HepG2 (cell line): Measurements from ENCODE around the gene STK32B. TPM values are rescaled to one million over a fixed set of nuclear protein-coding genes. Genes with fewer than 3 reads are reported as not detected.

Experiments
- ATAC-seq: fragments of 200-7000 bp; cut with Tn5 transposase; 3 replicates; pipeline ENCODE4 v1.9.1; 2020; ENCODE audit warnings: mild to moderate bottlenecking, moderate library complexity
- BruUV-seq: library from RNA; stranded (reverse); fragments of 400-500 nt; replicated peaks from 2 replicates; lab custom pipeline; 2021; lab: Mats Ljungman, UMichigan
- CTCF ChIA-PET: fragments of 300-600 bp; formaldehyde crosslinking; extraction: SDS; loops from one replicate; lab custom pipeline; 2021; ENCODE audit warnings: low total read pairs, inconsistent platforms, low intra/inter-chr PET ratio; lab: Yijun Ruan, JAX
- POLR2A ChIA-PET: fragments of 350-600 bp; sonication (Branson Sonifier 250); formaldehyde crosslinking; loops from one replicate; lab custom pipeline; 2020; ENCODE audit warnings: antibody characterized with exemption, inconsistent platforms; lab: Yijun Ruan, JAX
- DNase-seq: peaks from one replicate; pipeline ENCODE4 v3.0.0-alpha.2; 2015; ENCODE audit warnings: low spot score
- FAIRE-seq: peaks from 3 replicates; lab custom pipeline; 2011; peaks lifted over from hg19 to GRCh38; lab: Jason Lieb, UNC
- H2AFZ ChIP-seq: one replicate; pipeline ENCODE4 v1.6.1; 2011; ENCODE audit warnings: low read length, inconsistent platforms
- H3K27ac ChIP-seq: fragments of 300-600 bp; 3 replicates; pipeline ENCODE4 v1.8.0; 2011; ENCODE audit warnings: mixed run types, mild to moderate bottlenecking, mixed read lengths, low read length, inconsistent platforms; ENCODE audit not compliant: insufficient read depth; ENCODE audit errors: extremely low read length
- H3K27me3 ChIP-seq, 2 experiments: fragments of 200-600 bp in 1 of 2; 2 replicates in 1 of 2; 3 replicates in 1 of 2; pipeline versions ENCODE4 v1.6.0 to v1.8.0; 2011; ENCODE audit warnings: low read length in 2 of 2, mild to moderate bottlenecking in 2 of 2, moderate library complexity in 2 of 2, inconsistent platforms in 1 of 2; ENCODE audit not compliant: insufficient read depth in 2 of 2, control insufficient read depth in 1 of 2
- H3K36me3 ChIP-seq, 2 experiments: fragments of 200-600 bp in 1 of 2; replicated peaks in 1 of 2; 2 replicates in 1 of 2; 3 replicates in 1 of 2; pipeline versions ENCODE4 v1.5.1 to v1.8.0; 2011; ENCODE audit warnings: low read length in 2 of 2, inconsistent platforms in 1 of 2; ENCODE audit not compliant: insufficient read depth in 2 of 2, control insufficient read depth in 1 of 2
- H3K4me1 ChIP-seq: 2 replicates; pipeline ENCODE4 v1.5.1; 2012; ENCODE audit warnings: low read length, inconsistent platforms; ENCODE audit not compliant: insufficient read depth
- H3K4me2 ChIP-seq: 2 replicates; pipeline ENCODE4 v1.6.0; 2011; ENCODE audit warnings: low read depth, low read length, inconsistent platforms
- H3K4me3 ChIP-seq, 3 experiments: fragments of 200-600 bp in 1 of 3; sonication (generic), shearing (Covaris generic) in 1 of 3; replicated peaks in 1 of 3; 2 replicates each; pipeline ENCODE4 v1.5.1; 2011 to 2016; ENCODE audit warnings: low read length in 3 of 3, inconsistent platforms in 2 of 3, low read depth in 2 of 3, mild to moderate bottlenecking in 2 of 3, control low read depth in 1 of 3, mixed read lengths in 1 of 3; ENCODE audit not compliant: insufficient read depth in 1 of 3
- H3K79me2 ChIP-seq: one replicate; pipeline ENCODE4 v1.6.1; 2011; ENCODE audit warnings: low read length, inconsistent platforms; ENCODE audit not compliant: insufficient read depth
- H3K9ac ChIP-seq: 2 replicates; pipeline ENCODE4 v1.6.0; 2011; ENCODE audit warnings: mild to moderate bottlenecking, low read depth, low read length, inconsistent platforms; ENCODE audit not compliant: insufficient read depth
- H3K9me3 ChIP-seq: 2 replicates; pipeline ENCODE4 v1.5.1; 2012; ENCODE audit warnings: mild to moderate bottlenecking, low read length
- H4K20me1 ChIP-seq: 2 replicates; pipeline ENCODE4 v1.6.0; 2011; ENCODE audit warnings: inconsistent platforms, mild to moderate bottlenecking, low read length, moderate library complexity; ENCODE audit not compliant: insufficient read depth
- CBX1 ChIP-seq: IDR thresholded peaks from one replicate; pipeline ENCODE4 v1.6.1; 2016; ENCODE audit warnings: antibody characterized with exemption, low read depth
- EP300 ChIP-seq, 3 experiments: sonication (generic) in 1 of 3; formaldehyde crosslinking in 1 of 3; IDR thresholded peaks; 2 replicates each; pipeline versions ENCODE4 v1.5.1 to v1.6.1; 2011 to 2020; ENCODE audit warnings: low read depth in 2 of 3, low read length in 2 of 3, borderline replicate concordance in 1 of 3, improper control_type of control experiment in 1 of 3, mild to moderate bottlenecking in 1 of 3, missing genetic modification reagents in 1 of 3, moderate library complexity in 1 of 3
- FOSL1 ChIP-seq: sonication (generic); formaldehyde crosslinking; IDR thresholded peaks from 2 replicates; pipeline ENCODE4 v1.9.0; 2021; ENCODE audit warnings: missing genetic modification reagents, borderline replicate concordance
- KMT2A ChIP-seq: sonication (generic); formaldehyde crosslinking; IDR thresholded peaks from 2 replicates; pipeline ENCODE4 v1.4.0; 2020; ENCODE audit warnings: missing genetic modification reagents
- MYNN ChIP-seq: sonication (generic); formaldehyde crosslinking; IDR thresholded peaks from 2 replicates; pipeline ENCODE4 v1.4.0; 2020; ENCODE audit warnings: mild to moderate bottlenecking, low read depth, missing genetic modification reagents
- MZF1 ChIP-seq: sonication (generic); formaldehyde crosslinking; IDR thresholded peaks from 2 replicates; pipeline ENCODE4 v1.8.1; 2023; ENCODE audit warnings: mild to moderate bottlenecking, missing genetic modification reagents, borderline replicate concordance
- RBM22 ChIP-seq: fragments of 200-400 bp; formaldehyde crosslinking; optimal IDR thresholded peaks from 2 replicates; pipeline ENCODE3; 2017; ENCODE audit warnings: mild to moderate bottlenecking, low read length, moderate library complexity
- TAF15 ChIP-seq: fragments of 200-400 bp; formaldehyde crosslinking; IDR thresholded peaks from one replicate; pipeline ENCODE4 v1.6.1; 2018; ENCODE audit warnings: mild to moderate bottlenecking, low read depth, low read length; ENCODE audit not compliant: poor library complexity, severe bottlenecking
- YEATS2 ChIP-seq: sonication (generic); formaldehyde crosslinking; IDR thresholded peaks from 2 replicates; pipeline ENCODE4 v1.4.0; 2020; ENCODE audit warnings: missing genetic modification reagents, borderline replicate concordance
- ZBTB21 ChIP-seq: sonication (generic); formaldehyde crosslinking; IDR thresholded peaks from 2 replicates; pipeline ENCODE4 v1.4.0; 2020; ENCODE audit warnings: missing genetic modification reagents
- ZNF235 ChIP-seq: sonication (generic); formaldehyde crosslinking; IDR thresholded peaks from 2 replicates; pipeline ENCODE4 v1.8.1; 2023; ENCODE audit warnings: mild to moderate bottlenecking, missing genetic modification reagents, borderline replicate concordance
- ZNF441 ChIP-seq: sonication (generic); formaldehyde crosslinking; IDR thresholded peaks from 2 replicates; pipeline ENCODE4 v1.7.0; 2021; ENCODE audit warnings: missing genetic modification reagents, borderline replicate concordance
- ZNF713 ChIP-seq: sonication (generic); formaldehyde crosslinking; IDR thresholded peaks from 2 replicates; pipeline ENCODE4 v1.4.0; 2020; ENCODE audit warnings: mild to moderate bottlenecking, missing genetic modification reagents
- ZNF75D ChIP-seq: sonication (generic); formaldehyde crosslinking; IDR thresholded peaks from 2 replicates; pipeline ENCODE4 v1.8.1; 2023; ENCODE audit warnings: missing genetic modification reagents, mild to moderate bottlenecking, borderline replicate concordance
- ZNF883 ChIP-seq: sonication (generic); formaldehyde crosslinking; IDR thresholded peaks from 2 replicates; pipeline ENCODE4 v1.5.1; 2020; ENCODE audit warnings: mild to moderate bottlenecking, missing genetic modification reagents; ENCODE audit errors: not compliant biosample characterization
- WGBS: methylation state at CpG from one replicate; pipeline ENCODE4 v1.1.6; 2017; ENCODE audit warnings: low lambda C conversion rate; 5-methylcytosine and 5-hydroxymethylcytosine counted together
- in situ Hi-C: cut with HindIII; loops from 2 replicates; pipeline ENCODE4 v1.10.0; 2017; ENCODE audit warnings: low pct_unique_long_range_greater_than_20kb; ENCODE audit not compliant: extremely low pct_ligation_motif_present
- intact Hi-C: fragments of 100-400 bp; cut with micrococcal nuclease; formaldehyde crosslinking; loops from one replicate; pipeline ENCODE4 v1.10.0; 2022; ENCODE audit not compliant: unreplicated experiment
- polyA plus RNA-seq, 8 experiments: library from polyadenylated mRNA; depleted of rRNA in 3 of 8; stranded (reverse) in 7 of 8; unstranded in 1 of 8; fragments of >200 nt; fragmentation: Illumina TruSeq in 4 of 8; extraction: Trizol in 4 of 8; gene quantifications; 2 replicates each; pipeline versions ENCODE4 v1.2.1 to v1.2.3, GENCODE V29; 2011 to 2016; ENCODE audit warnings: low read depth in 4 of 8, missing spikeins in 1 of 8, mixed read lengths in 1 of 8; ENCODE audit not compliant: insufficient read depth in 1 of 8
- total RNA-seq, 5 experiments: library from RNA; depleted of rRNA; stranded (reverse); fragments of >200 nt; fragmentation: Illumina TruSeq; extraction: Trizol; gene quantifications; 2 replicates each; pipeline ENCODE4 v1.2.3, GENCODE V29; 2016; ENCODE audit warnings: low read depth in 1 of 5
- TF ChIP-seq, protein P1 (sequence below): sonication (generic); formaldehyde crosslinking; IDR thresholded peaks from 2 replicates; pipeline ENCODE4 v1.4.0; 2020; ENCODE audit warnings: missing genetic modification reagents, low read depth, mild to moderate bottlenecking, borderline replicate concordance
- TF ChIP-seq, protein P2 (sequence below): IDR thresholded peaks from 2 replicates; pipeline ENCODE4 v1.6.1; 2012; ENCODE audit warnings: low read depth, low read length, improper control_type of control experiment

Gene STK32B
- total and polyA plus RNA-seq, 2 of the 13 experiments (the other 11 are each of a cell fraction or from before 2014, with no cell fraction given): not detected

DNA sequence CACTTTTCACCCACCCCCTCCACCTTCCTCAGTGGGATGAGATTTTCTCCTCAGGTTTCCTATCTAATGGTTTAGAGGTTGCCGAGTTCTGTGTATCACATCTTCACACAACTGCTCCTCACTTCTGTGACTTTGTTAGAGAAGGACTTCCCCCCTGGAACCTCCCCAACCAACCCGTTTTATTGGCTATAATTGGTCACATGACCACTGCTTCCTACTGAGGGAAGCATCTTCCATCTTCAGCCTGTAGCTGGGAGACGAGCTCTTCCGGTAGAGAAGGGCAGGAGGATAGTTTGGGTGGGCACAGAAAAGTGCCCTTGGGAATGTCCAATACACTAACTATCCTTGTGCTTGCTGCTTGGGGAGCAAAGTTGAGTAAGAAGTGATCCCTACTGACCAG, 90.5 kb downstream of the STK32B start:
- H3K9me3 ChIP-seq: no peaks in the 10 kb centered on the region
- no TSS peak for BruUV-seq
- H3K27me3 ChIP-seq: peaks cover 0 to 3% of the 10 kb centered on the region in 2 experiments; a peak in 1 of 5 replicates
- DNase-seq: no peak
- H4K20me1 ChIP-seq: no peaks in the 10 kb centered on the region
- H2AFZ ChIP-seq: no peak overlapping the region
- POLR2A ChIA-PET: no interaction called here
- no peak for FAIRE-seq
- TF ChIP-seq ZNF235 (CRISPR knock-in tag) (no peak), MYNN (CRISPR knock-in tag) (no peak), ZNF75D (no peak), MZF1 (CRISPR knock-in tag) (no peak), YEATS2 (CRISPR knock-in tag) (no peak), CBX1 (no peak), ZNF713 (CRISPR knock-in tag) (no peak), ZNF883 (no peak), RBM22 (no peak), EP300 (IDR thresholded peaks at IDR 0.05; ENCODE audit: low read depth in 2 of 2, low read length in 2 of 2) (no peak), EP300 (CRISPR knock-in tag; IDR thresholded peaks at IDR 0.05; ENCODE audit: borderline replicate concordance) (no peak), KMT2A (CRISPR knock-in tag) (no peak), TAF15 (no peak), ZBTB21 (CRISPR knock-in tag) (no peak), ZNF441 (no peak), FOSL1 (CRISPR knock-in tag) (no peak)
- TF ChIP-seq, protein P1, sequence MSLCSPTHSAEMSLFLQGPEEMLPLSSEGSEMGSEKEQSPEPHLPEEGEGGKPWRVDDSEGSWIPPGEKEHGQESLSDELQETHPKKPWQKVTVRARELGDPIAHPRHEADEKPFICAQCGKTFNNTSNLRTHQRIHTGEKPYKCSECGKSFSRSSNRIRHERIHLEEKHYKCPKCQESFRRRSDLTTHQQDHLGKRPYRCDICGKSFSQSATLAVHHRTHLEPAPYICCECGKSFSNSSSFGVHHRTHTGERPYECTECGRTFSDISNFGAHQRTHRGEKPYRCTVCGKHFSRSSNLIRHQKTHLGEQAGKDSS (CRISPR knock-in tag): no peak
- TF ChIP-seq, protein P2, sequence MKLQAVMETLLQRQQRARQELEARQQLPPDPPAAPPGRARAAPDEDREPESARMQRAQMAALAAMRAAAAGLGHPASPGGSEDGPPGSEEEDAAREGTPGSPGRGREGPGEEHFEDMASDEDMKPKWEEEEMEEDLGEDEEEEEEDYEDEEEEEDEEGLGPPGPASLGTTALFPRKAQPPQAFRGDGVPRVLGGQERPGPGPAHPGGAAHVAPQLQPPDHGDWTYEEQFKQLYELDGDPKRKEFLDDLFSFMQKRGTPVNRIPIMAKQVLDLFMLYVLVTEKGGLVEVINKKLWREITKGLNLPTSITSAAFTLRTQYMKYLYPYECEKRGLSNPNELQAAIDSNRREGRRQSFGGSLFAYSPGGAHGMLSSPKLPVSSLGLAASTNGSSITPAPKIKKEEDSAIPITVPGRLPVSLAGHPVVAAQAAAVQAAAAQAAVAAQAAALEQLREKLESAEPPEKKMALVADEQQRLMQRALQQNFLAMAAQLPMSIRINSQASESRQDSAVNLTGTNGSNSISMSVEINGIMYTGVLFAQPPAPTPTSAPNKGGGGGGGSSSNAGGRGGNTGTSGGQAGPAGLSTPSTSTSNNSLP: no peak
- H3K27ac ChIP-seq: no peak overlapping the region
- no peaks in the 10 kb centered on the region for H3K4me1 ChIP-seq
- in situ Hi-C loops (loop anchor here (10.0 kb wide), 1 partner anchor 87 kb away; the partner anchor contains the start of gene STK32B), intact Hi-C loops (loop anchor here (1.0 kb wide), 1 partner anchor 147 kb away; no protein-coding TSS in a partner anchor)
- H3K36me3 ChIP-seq: no peaks in the 10 kb centered on the region
- no peak for ATAC-seq
- CTCF ChIA-PET: interaction anchor here (1.5 to 1.8 kb wide), 2 partner anchors 91 to 147 kb away, joined by 6 to 10 read pairs; partner anchors contain the start of gene STK32B
- no peak overlapping the region for H3K4me3 ChIP-seq
- WGBS: 0% methylated on average over 4 of the region's 4 CpGs
- no peak overlapping the region for H3K9ac ChIP-seq
- no peak overlapping the region for H3K4me2 ChIP-seq
- no peaks in the 10 kb centered on the region for H3K79me2 ChIP-seq
